Cardiac muscle cell (in vitro differentiated cells and primary cell): Measurements from ENCODE around the gene LRRC14B. TPM values are rescaled to one million over a fixed set of nuclear protein-coding genes. Genes with fewer than 3 reads are reported as not detected.
"Not testable (repeated sequence)": the region's sequence is repeated elsewhere in the genome, so short reads cannot be mapped to it uniquely, and the experiment has no call there.

Experiments used
- DNase-seq, 2 donors: peaks; one replicate each; pipeline versions ENCODE4 v3.0.0 to v3.0.0-alpha.2; 2010 to 2017; ENCODE audit warnings: low read depth in 1 of 2, low spot score in 1 of 2
- H3K27ac ChIP-seq: fragments of 200-600 bp; sonication (generic); 2 replicates; pipeline ENCODE4 v1.5.1; 2016
- H3K27me3 ChIP-seq: fragments of 200-600 bp; sonication (generic); 2 replicates; pipeline ENCODE4 v1.6.0; 2016; ENCODE audit warnings: control low read depth
- H3K36me3 ChIP-seq: fragments of 200-600 bp; sonication (generic); 2 replicates; pipeline ENCODE4 v1.5.1; 2016; ENCODE audit warnings: control low read depth
- H3K4me1 ChIP-seq: fragments of 200-600 bp; sonication (generic); 2 replicates; pipeline ENCODE4 v1.8.1; 2017; ENCODE audit warnings: low read depth, mild to moderate bottlenecking, mixed run types
- H3K4me3 ChIP-seq: fragments of 200-600 bp; sonication (generic); 2 replicates; pipeline ENCODE4 v1.5.1; 2016; ENCODE audit warnings: mild to moderate bottlenecking
- H3K9me3 ChIP-seq: fragments of 200-600 bp; sonication (generic); 2 replicates; pipeline ENCODE4 v1.5.1; 2017; ENCODE audit warnings: low read depth, mild to moderate bottlenecking, control low read depth
- polyA plus RNA-seq: library from polyadenylated mRNA; unstranded; fragments of >200 nt; fragmentation: Nextera tagmentation; extraction: Ambion mirVana; gene quantifications from 2 replicates; pipeline ENCODE4 v1.2.1, GENCODE V29; 2016
- total RNA-seq: library from RNA; depleted of rRNA; stranded (reverse); fragments of >200 nt; gene quantifications from 2 replicates; pipeline ENCODE4 v1.2.3, GENCODE V29; 2016
- TF ChIP-seq, protein P1 (sequence below): IDR thresholded peaks from 2 replicates; pipeline ENCODE4 v1.5.1; 2012; ENCODE audit warnings: low read depth, mild to moderate bottlenecking, low read length

LRRC14B gene
- total and polyA plus RNA-seq, 2 experiments from 2014 or later: 2.7 to 3.6 TPM

DNA sequence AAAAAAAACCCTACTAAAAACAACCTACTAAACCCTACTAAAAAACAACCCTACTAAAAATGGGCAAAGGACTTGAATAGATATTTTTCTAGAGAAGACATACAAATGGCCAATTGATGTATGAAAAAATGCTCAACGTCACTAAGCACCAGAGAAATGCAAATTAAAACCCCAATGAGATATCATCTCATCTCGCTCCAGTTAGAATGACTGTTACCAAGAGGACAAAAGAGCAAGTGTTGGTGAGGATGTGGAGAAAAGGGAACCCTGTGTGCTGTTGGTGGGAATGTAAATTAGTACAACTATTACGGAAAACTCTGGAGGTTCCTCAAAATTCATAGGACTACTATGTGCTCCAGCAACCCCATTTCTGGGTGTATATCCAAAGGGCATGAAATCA is 37.6 kb downstream of the LRRC14B start:
- TF ChIP-seq, protein P1, sequence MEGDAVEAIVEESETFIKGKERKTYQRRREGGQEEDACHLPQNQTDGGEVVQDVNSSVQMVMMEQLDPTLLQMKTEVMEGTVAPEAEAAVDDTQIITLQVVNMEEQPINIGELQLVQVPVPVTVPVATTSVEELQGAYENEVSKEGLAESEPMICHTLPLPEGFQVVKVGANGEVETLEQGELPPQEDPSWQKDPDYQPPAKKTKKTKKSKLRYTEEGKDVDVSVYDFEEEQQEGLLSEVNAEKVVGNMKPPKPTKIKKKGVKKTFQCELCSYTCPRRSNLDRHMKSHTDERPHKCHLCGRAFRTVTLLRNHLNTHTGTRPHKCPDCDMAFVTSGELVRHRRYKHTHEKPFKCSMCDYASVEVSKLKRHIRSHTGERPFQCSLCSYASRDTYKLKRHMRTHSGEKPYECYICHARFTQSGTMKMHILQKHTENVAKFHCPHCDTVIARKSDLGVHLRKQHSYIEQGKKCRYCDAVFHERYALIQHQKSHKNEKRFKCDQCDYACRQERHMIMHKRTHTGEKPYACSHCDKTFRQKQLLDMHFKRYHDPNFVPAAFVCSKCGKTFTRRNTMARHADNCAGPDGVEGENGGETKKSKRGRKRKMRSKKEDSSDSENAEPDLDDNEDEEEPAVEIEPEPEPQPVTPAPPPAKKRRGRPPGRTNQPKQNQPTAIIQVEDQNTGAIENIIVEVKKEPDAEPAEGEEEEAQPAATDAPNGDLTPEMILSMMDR: no peak
- H3K4me1 ChIP-seq: no peaks in the 10 kb centered on the region
- no peaks in the 10 kb centered on the region for H3K9me3 ChIP-seq
- DNase-seq: no peak
- H3K4me3 ChIP-seq: no peak overlapping the region
- no peak overlapping the region for H3K27ac ChIP-seq
- peaks cover 51% of the 10 kb centered on the region for H3K36me3 ChIP-seq
- no peaks in the 10 kb centered on the region for H3K27me3 ChIP-seq

DNA sequence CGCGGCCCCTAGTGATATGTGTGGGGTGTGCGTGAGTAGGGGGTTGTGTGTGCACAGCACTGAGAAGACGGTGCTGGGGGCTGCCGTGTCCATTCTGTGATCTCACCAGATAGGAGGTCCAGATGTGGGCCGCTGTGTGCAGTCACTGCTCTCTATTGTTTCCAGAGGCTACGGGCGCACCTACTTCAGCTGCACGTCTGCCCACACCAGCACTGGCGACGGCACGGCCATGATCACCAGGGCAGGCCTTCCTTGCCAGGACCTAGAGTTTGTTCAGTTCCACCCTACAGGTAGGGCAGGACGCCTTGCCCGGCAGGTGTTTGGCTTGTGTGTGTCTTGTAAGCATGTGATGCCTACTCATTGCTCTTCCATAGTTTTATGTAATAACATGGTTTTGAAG is 39.4 kb downstream of the LRRC14B start:
- no peaks in the 10 kb centered on the region for H3K4me1 ChIP-seq
- TF ChIP-seq, protein P1: no peak

DNA sequence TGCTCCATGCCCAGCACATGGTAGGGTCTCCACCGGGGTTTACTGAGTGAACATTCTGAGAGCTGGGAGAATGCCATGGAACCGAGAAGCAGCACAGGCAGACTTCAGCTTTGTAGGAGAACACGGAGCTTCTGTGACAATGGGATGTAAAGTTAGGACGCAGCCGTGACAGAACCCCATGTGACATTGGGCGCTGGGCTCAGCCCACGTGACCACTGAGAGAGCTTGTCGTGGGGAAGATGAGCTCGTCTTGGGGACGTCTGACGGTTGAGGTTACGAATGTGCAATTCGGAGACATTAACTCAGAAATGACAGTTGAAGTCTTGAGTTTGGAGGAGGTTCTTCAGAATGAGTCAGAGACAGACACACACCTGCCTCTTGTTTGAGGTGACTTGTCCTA is 40.4 kb downstream of the LRRC14B start:
- Histone ChIP-seq H3K27ac (no peak overlapping the region), H3K4me3 (no peak overlapping the region), H3K36me3 (peaks cover 44% of the 10 kb centered on the region), H3K9me3 (no peaks in the 10 kb centered on the region), H3K4me1 (no peaks in the 10 kb centered on the region), H3K27me3 (no peaks in the 10 kb centered on the region)
- no peak for DNase-seq
- TF ChIP-seq, protein P1: no peak

More for the DNA sequence above, 39.4 kb downstream of the LRRC14B start:
- H3K4me3 ChIP-seq: no peak overlapping the region
- H3K27ac ChIP-seq: no peak overlapping the region
- H3K27me3 ChIP-seq: no peaks in the 10 kb centered on the region
- no peaks in the 10 kb centered on the region for H3K9me3 ChIP-seq
- H3K36me3 ChIP-seq: peaks cover 51% of the 10 kb centered on the region
- no peak for DNase-seq

DNA sequence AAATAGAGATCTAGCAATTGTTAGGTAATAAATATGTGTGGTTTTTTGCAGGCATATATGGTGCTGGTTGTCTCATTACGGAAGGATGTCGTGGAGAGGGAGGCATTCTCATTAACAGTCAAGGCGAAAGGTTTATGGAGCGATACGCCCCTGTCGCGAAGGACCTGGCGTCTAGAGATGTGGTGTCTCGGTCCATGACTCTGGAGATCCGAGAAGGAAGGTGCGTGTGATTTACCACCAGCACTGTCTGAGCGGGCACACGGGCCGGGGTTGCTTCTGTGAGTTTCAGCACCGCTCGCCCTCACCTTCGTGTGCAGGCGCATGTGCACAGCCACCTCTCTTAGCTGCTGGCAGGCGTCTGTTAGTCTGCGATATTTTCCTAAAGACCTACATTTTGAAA is 42.1 kb downstream of the LRRC14B start:
- not testable (repeated sequence) for H3K4me1 ChIP-seq, H3K27me3 ChIP-seq, DNase-seq, H3K27ac ChIP-seq, H3K4me3 ChIP-seq, H3K9me3 ChIP-seq
- H3K36me3 ChIP-seq: peaks cover 38% of the 10 kb centered on the region

DNA sequence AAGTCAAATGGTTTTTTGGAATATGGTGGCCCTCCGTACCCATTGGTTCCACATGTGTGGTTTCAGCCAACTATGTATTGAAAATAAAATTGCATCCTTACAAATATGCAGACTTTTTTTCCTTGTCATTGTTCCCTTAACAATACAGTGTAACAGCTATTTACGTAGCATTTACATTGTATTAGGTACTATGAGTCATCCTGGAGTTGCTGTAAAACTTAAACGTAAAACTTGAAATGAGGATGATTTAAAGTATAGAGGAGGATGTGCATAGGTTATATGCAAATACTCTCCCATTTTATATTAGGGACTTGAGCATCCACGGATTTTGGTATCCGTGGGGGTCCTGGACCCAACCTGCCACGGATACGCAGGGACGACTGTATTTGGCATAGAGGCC is 43.2 kb downstream of the LRRC14B start:
- H3K4me1 ChIP-seq: no peaks in the 10 kb centered on the region
- DNase-seq: no peak
- H3K27me3 ChIP-seq: no peaks in the 10 kb centered on the region
- no peak overlapping the region for H3K27ac ChIP-seq
- H3K4me3 ChIP-seq: no peak overlapping the region
- TF ChIP-seq, protein P1: no peak
- peaks cover 31% of the 10 kb centered on the region for H3K36me3 ChIP-seq
- no peaks in the 10 kb centered on the region for H3K9me3 ChIP-seq

DNA sequence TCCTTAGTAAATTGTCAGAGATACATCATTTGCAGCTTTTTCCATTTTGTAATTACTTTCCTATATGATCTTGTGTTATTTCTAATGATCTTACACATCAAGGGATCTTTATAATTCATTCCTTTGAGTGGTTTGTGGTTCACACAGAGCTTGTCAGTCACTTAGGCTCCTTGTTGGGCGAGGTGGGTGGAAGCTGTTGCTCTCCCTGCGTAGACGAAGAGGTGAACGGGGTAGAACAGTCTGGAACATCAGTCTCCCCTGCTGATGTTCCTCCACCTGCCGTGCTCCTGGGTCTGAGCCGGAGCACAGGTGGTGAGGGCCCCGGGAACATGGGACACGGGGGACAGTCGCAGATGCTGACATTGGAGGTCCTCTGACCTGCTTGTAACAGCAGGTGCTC is 44.2 kb downstream of the LRRC14B start:
- H3K27me3 ChIP-seq, DNase-seq, H3K4me3 ChIP-seq, H3K9me3 ChIP-seq, H3K4me1 ChIP-seq, H3K27ac ChIP-seq: not testable (repeated sequence)
- H3K36me3 ChIP-seq: peaks cover 32% of the 10 kb centered on the region

DNA sequence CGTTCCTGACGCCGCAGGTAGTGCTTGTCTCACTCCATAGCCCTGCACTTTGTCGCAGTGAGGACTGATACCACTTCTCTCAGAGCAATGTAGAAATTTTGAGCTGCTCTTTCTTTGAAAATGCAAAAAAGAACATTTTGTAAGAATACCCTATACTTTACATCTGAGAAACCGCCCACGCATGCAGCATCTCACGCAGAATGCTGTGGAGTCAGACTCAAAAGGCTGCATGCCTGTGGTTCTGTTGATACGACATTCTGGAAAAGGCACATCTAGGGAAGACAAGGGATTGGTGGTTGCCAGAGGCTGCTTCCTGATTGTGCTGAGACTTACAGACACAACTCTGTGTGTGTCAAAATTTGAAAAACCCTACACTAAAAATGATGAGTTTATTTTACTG is 46.6 kb downstream of the LRRC14B start:
- not testable (repeated sequence) for H3K27ac ChIP-seq, H3K27me3 ChIP-seq, H3K9me3 ChIP-seq, H3K4me3 ChIP-seq, H3K4me1 ChIP-seq
- peaks cover 39% of the 10 kb centered on the region for H3K36me3 ChIP-seq
- peak in 1 of 2 donors; percentile 20 for DNase-seq

DNA sequence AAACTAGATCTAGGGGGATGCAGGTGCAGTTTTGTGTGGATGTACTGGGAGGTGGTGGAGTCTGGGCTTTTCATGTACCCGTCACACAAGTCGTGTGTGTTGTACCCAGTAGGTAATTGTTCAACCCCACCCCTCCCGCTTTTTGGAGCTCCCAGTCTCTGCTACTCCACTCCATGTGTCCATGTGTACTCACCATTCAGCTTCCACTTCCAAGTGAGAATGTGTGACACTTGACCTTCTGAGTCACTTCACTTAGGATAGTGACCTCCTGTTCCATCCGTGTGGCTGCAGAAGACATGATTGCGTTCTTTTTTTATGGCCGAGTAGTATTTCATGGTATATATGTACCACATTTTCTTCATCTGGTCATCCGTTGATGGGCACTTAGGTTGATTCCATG is 49.3 kb downstream of the LRRC14B start:
- peaks cover 20% of the 10 kb centered on the region for H3K36me3 ChIP-seq
- H3K4me3 ChIP-seq, H3K9me3 ChIP-seq, H3K27me3 ChIP-seq, H3K4me1 ChIP-seq, DNase-seq, H3K27ac ChIP-seq: not testable (repeated sequence)

DNA sequence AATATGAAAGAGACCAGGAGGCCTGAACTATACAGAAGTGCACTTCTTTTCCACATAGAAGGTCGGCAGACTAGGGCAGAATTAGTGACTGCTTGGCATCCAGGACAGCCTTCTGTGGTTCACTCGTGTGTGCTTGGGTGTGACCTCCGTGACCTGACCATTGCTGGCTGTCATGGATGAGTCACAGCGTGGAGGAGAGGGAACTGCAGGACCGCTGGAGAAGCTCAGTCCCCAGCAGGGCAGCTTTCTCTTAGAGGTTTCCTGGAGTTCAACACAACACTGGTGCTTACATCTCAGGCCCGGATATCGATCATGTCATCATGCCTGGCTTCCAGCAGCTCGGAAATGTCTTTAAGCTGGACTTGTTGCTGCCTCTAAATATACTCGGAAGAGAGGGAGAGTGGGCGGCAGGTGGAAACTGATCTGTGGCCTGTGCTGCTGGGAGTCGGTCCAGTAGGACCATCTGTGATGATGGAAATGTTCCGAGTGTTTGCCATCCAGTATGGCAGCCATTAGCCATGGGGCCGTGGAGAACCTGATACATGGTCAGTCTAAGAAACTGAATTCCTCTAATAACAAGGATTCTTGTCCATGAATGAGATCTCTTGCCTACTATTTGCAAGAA is 49.9 kb downstream of the LRRC14B start:
- not testable (repeated sequence) for H3K4me3 ChIP-seq, H3K9me3 ChIP-seq, H3K27me3 ChIP-seq, DNase-seq, H3K27ac ChIP-seq, H3K4me1 ChIP-seq
- peaks cover 19% of the 10 kb centered on the region for H3K36me3 ChIP-seq

DNA sequence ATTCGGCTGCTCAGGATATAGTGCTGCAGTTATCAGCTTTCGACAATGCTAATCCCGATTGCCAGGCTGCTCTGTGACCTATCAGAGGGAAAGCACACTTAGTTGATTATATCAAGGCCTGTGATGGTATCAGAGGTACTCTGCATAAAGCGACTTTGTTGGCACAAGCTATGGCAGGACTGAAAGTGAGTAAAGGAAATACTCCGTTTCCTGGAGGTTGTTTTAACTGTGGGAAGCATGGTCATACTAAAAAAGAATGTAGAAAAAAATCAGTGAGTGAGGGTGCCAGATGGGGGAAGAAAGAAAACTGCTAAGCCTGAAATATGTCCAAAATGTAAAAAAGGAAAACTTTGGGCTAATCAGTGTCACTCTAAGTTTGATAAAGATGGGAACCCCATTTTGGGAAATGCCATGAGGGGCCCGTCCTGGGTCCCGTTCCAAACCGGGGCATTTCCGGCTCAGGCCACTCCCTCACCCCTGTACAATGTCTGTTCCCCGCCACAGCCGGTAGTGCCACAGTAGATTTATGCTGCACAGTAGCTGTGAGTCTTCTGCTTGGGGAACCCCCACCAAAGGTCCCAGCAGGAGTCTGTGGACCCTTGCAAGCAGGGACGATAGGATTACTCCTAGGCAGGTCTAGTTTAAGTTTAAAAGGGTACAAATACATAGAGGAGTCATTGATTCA is 52.5 kb downstream of the LRRC14B start:
- H3K36me3 ChIP-seq: peaks cover 32% of the 10 kb centered on the region
- H3K4me3 ChIP-seq, H3K4me1 ChIP-seq, DNase-seq, H3K27me3 ChIP-seq, H3K9me3 ChIP-seq, H3K27ac ChIP-seq: not testable (repeated sequence)
